ENCODE results near the gene SV2C. TPM values are rescaled to one million over a fixed set of nuclear protein-coding genes. Genes with fewer than 3 reads are reported as not detected.

SV2C gene
- total and polyA plus RNA-seq, 2 donors (not counting 1 experiment from before 2014, with no cell fraction given) = not detected

DNA sequence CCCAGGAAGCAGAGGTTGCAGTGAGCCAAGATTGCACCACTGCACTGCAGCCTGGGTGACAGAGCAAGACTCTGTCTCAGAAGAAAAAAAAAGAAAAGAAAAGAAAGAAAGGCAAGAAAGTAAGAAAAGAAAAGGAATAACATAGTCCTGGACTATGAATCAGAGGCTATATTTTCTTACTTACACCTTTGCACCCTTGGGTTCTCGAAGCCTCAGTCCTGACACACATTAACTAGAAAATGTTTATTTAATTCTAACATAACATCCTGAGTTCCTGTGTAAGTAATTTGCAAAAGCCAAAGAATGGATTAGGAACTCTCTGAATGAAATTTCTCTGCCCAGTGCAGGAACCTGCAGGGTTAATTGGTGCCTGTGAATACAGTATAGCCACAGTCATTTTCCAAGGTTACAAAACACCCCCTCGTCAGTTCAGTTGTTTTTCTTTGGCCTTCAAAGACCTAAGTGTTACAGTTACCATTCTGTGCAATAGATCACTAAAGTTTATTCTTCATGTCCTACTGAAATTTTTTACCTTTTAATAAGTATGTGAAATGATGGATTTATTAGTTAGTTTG lies 147.6 kb downstream of the SV2C start:
- TF ChIP-seq, protein P1, sequence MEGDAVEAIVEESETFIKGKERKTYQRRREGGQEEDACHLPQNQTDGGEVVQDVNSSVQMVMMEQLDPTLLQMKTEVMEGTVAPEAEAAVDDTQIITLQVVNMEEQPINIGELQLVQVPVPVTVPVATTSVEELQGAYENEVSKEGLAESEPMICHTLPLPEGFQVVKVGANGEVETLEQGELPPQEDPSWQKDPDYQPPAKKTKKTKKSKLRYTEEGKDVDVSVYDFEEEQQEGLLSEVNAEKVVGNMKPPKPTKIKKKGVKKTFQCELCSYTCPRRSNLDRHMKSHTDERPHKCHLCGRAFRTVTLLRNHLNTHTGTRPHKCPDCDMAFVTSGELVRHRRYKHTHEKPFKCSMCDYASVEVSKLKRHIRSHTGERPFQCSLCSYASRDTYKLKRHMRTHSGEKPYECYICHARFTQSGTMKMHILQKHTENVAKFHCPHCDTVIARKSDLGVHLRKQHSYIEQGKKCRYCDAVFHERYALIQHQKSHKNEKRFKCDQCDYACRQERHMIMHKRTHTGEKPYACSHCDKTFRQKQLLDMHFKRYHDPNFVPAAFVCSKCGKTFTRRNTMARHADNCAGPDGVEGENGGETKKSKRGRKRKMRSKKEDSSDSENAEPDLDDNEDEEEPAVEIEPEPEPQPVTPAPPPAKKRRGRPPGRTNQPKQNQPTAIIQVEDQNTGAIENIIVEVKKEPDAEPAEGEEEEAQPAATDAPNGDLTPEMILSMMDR (IDR thresholded peaks at IDR 0.05) = no peak
- TF ChIP-seq EZH2 (IDR thresholded peaks at IDR 0.05; ENCODE audit: borderline replicate concordance, insufficient read depth, low read depth, low read length, poor library complexity, severe bottlenecking) = no peak
- Histone ChIP-seq H4K20me1 (ENCODE audit: control insufficient read depth, insufficient read depth, low read length, poor library complexity, severe bottlenecking) (no peaks in the 10 kb centered on the region), H3K27ac (ENCODE audit: low read length in 2 of 2) (no peak overlapping the region), H3K4me1 (ENCODE audit: control insufficient read depth in 2 of 2, insufficient read depth in 2 of 2, low read length in 2 of 2) (no peaks in the 10 kb centered on the region), H3K9me3 (ENCODE audit: control extremely low read depth in 1 of 3, control insufficient read depth in 2 of 3, insufficient read depth in 1 of 3, low read length in 2 of 3) (no peaks in the 10 kb centered on the region), H3K36me3 (replicated peaks in 1 of 2; ENCODE audit: control extremely low read depth in 1 of 2, control insufficient read depth in 1 of 2, extremely low read depth in 1 of 2, insufficient read depth in 2 of 2, low read length in 1 of 2) (no peaks in the 10 kb centered on the region), H2AFZ (ENCODE audit: insufficient read depth, low read depth, low read length, poor library complexity, severe bottlenecking) (no peak overlapping the region), H3K9ac (ENCODE audit: low read length) (no peak overlapping the region), H3K27me3 (replicated peaks in 1 of 4; ENCODE audit: control extremely low read depth in 1 of 4, control insufficient read depth in 3 of 4, insufficient read depth in 4 of 4, low read length in 3 of 4) (peaks cover 0 to 3% (median 0%) of the 10 kb centered on the region in 4 experiments), H3K79me2 (ENCODE audit: control insufficient read depth, insufficient read depth, low read length) (no peaks in the 10 kb centered on the region), H3K4me3 (ENCODE audit: control extremely low read depth in 1 of 5, extremely low read depth in 1 of 5, insufficient read depth in 1 of 5, low read depth in 2 of 5, low read length in 4 of 5) (no peak overlapping the region), H3K4me2 (replicated peaks; ENCODE audit: low read depth, low read length, poor library complexity, severe bottlenecking) (no peak overlapping the region)
- H3K4me3 Mint-ChIP-seq = no peak overlapping the region
- H3K4me1 Mint-ChIP-seq = no peaks in the 10 kb centered on the region
- H3K27me3 Mint-ChIP-seq = peaks cover 7% of the 10 kb centered on the region
- WGBS (ENCODE audit: insufficient coverage) = 86% methylated on average over 1 of the region's 2 CpGs
- ChIA-PET POLR2A (no interaction called here), CTCF (no interaction called here)
- no peaks in the 10 kb centered on the region for H3K9me3 Mint-ChIP-seq (ENCODE audit: insufficient read depth)
- DNase-seq (no peak), ATAC-seq (ENCODE audit: low read depth) (no peak)
- no peak overlapping the region for H3K27ac Mint-ChIP-seq
- intact Hi-C loops (cut with micrococcal nuclease) = no loop called here

DNA sequence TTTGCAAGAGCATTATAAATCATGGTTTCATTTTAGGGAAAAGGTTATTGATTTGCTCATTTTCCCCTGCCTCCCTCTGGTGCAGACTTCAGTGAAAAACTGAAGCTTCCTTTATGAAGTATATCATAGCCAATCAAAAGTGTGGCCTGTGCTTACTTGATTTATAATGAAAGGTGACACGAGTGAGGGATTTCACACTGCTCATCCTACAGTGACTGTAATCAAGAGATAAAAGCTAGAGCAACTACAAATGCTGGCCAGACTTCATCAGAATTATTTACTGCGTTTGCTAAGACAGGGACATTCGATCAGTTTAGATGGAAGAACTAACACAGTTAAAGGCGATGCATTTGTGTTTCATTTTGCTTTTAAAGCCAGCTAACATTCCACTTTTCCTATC lies 151.5 kb downstream of the SV2C start:
- no peak for TF ChIP-seq EZH2 (IDR thresholded peaks at IDR 0.05; ENCODE audit: borderline replicate concordance, insufficient read depth, low read depth, low read length, poor library complexity, severe bottlenecking)
- TF ChIP-seq, protein P1 (IDR thresholded peaks at IDR 0.05) = no peak
- CTCF ChIA-PET = no interaction called here
- Histone ChIP-seq H3K4me3 (ENCODE audit: control extremely low read depth in 1 of 5, extremely low read depth in 1 of 5, insufficient read depth in 1 of 5, low read depth in 2 of 5, low read length in 4 of 5) (no peak overlapping the region), H3K4me2 (replicated peaks; ENCODE audit: low read depth, low read length, poor library complexity, severe bottlenecking) (no peak overlapping the region), H3K36me3 (replicated peaks in 1 of 2; ENCODE audit: control extremely low read depth in 1 of 2, control insufficient read depth in 1 of 2, extremely low read depth in 1 of 2, insufficient read depth in 2 of 2, low read length in 1 of 2) (no peaks in the 10 kb centered on the region), H3K9me3 (ENCODE audit: control extremely low read depth in 1 of 3, control insufficient read depth in 2 of 3, insufficient read depth in 1 of 3, low read length in 2 of 3) (peaks cover 0 to 5% (median 0%) of the 10 kb centered on the region in 3 donors), H3K27me3 (replicated peaks in 1 of 4; ENCODE audit: control extremely low read depth in 1 of 4, control insufficient read depth in 3 of 4, insufficient read depth in 4 of 4, low read length in 3 of 4) (no peaks in the 10 kb centered on the region), H4K20me1 (ENCODE audit: control insufficient read depth, insufficient read depth, low read length, poor library complexity, severe bottlenecking) (no peaks in the 10 kb centered on the region), H3K27ac (ENCODE audit: low read length in 2 of 2) (no peak overlapping the region), H3K79me2 (ENCODE audit: control insufficient read depth, insufficient read depth, low read length) (no peaks in the 10 kb centered on the region), H2AFZ (ENCODE audit: insufficient read depth, low read depth, low read length, poor library complexity, severe bottlenecking) (no peak overlapping the region), H3K4me1 (ENCODE audit: control insufficient read depth in 2 of 2, insufficient read depth in 2 of 2, low read length in 2 of 2) (no peaks in the 10 kb centered on the region), H3K9ac (ENCODE audit: low read length) (no peak overlapping the region)
- Mint-ChIP-seq H3K4me1 (no peaks in the 10 kb centered on the region), H3K4me3 (no peak overlapping the region), H3K27ac (no peak overlapping the region), H3K27me3 (peaks cover 11% of the 10 kb centered on the region), H3K9me3 (ENCODE audit: insufficient read depth) (no peaks in the 10 kb centered on the region)
- POLR2A ChIA-PET = no interaction called here
- no peak for ATAC-seq (ENCODE audit: low read depth)
- intact Hi-C loops (cut with micrococcal nuclease) = no loop called here
- 100% methylated on average over 2 of the region's 4 CpGs for WGBS (ENCODE audit: insufficient coverage)
- DNase-seq = no peak
